ENCODE measurements around the gene C1QTNF5.

Gene C1QTNF5

GRCh38 chr11:119318240-119319135, 22.2 kb downstream of the C1QTNF5 start:
- DNase-seq (ENCODE audit: low read depth, low spot score), result peak; percentile 93

- no peak for DNase-seq (ENCODE audit: low read depth, low spot score)
These were observed 23.0 kb downstream of the C1QTNF5 start for GRCh38 chr11:119317592-119318239.

- peak; percentile 56 for DNase-seq (ENCODE audit: low read depth, low spot score)
These were observed 23.7 kb downstream of the C1QTNF5 start, which contains the start of gene MCAM for GRCh38 chr11:119316729-119317591. Gene MCAM (minus strand): TSS chr11:119317130. CDS start chr11:119317101, 29 bp downstream.

- no peak for DNase-seq (ENCODE audit: low read depth, low spot score)
These were observed 24.5 kb downstream of the C1QTNF5 start for GRCh38 chr11:119316016-119316728.

- DNase-seq (ENCODE audit: low read depth, low spot score), result peak; percentile 67
These were observed 25.3 kb downstream of the C1QTNF5 start for GRCh38 chr11:119315131-119316015.

- DNase-seq (ENCODE audit: low read depth, low spot score), result no peak
These were observed 26.0 kb downstream of the C1QTNF5 start for GRCh38 chr11:119314726-119315125.

- no peak for DNase-seq (ENCODE audit: low read depth, low spot score)
These were observed 30.0 kb downstream of the C1QTNF5 start for GRCh38 chr11:119310682-119311052.

- DNase-seq (ENCODE audit: low read depth, low spot score), result no peak
These were observed 30.6 kb downstream of the C1QTNF5 start for GRCh38 chr11:119309953-119310681.

GRCh38 chr11:119309411-119309810, 31.3 kb downstream of the C1QTNF5 start:
- no peak for DNase-seq (ENCODE audit: low read depth, low spot score)

- no peak for DNase-seq (ENCODE audit: low read depth, low spot score)
These were observed 32.7 kb downstream of the C1QTNF5 start for GRCh38 chr11:119307974-119308373.

- DNase-seq (ENCODE audit: low read depth, low spot score), result no peak
These were observed 33.5 kb downstream of the C1QTNF5 start for GRCh38 chr11:119307219-119307618.

GRCh38 chr11:119306373-119306890, 34.3 kb downstream of the C1QTNF5 start:
- no peak for DNase-seq (ENCODE audit: low read depth, low spot score)

GRCh38 chr11:119305556-119306372, 34.9 kb downstream of the C1QTNF5 start:
- no peak for DNase-seq (ENCODE audit: low read depth, low spot score)

- no peak for DNase-seq (ENCODE audit: low read depth, low spot score)
These were observed 37.4 kb downstream of the C1QTNF5 start for GRCh38 chr11:119303227-119303718.

- no peak for DNase-seq (ENCODE audit: low read depth, low spot score)
These were observed 40.3 kb downstream of the C1QTNF5 start for GRCh38 chr11:119300198-119300964.

- DNase-seq (ENCODE audit: low read depth, low spot score), result no peak
These were observed 41.3 kb downstream of the C1QTNF5 start for GRCh38 chr11:119299416-119299815.

- no peak for DNase-seq (ENCODE audit: low read depth, low spot score)
These were observed 42.0 kb downstream of the C1QTNF5 start for GRCh38 chr11:119298726-119299125.
